Ascending aorta (tissue), 2 donors: Measurements from ENCODE around the gene RPN1. TPM values are rescaled to one million over a fixed set of nuclear protein-coding genes. Genes with fewer than 3 reads are reported as not detected.

Experiments used
- DNase-seq, 2 donors: peaks; one replicate each; pipeline ENCODE4 v3.0.0-alpha.2; 2019; ENCODE audit warnings: low spot score in 2 of 2
- H3K27ac ChIP-seq, 2 donors: fragments of 200-600 bp; sonication (generic); one replicate each; pipeline ENCODE4 v1.5.1; 2016 to 2017; ENCODE audit warnings: mild to moderate bottlenecking in 1 of 2
- H3K27me3 ChIP-seq: fragments of 200-600 bp; sonication (generic); one replicate; pipeline ENCODE4 v1.5.1; 2017
- H3K36me3 ChIP-seq, 2 donors: fragments of 200-600 bp; sonication (generic); one replicate each; pipeline ENCODE4 v1.5.1; 2016
- H3K4me1 ChIP-seq, 2 donors: fragments of 200-600 bp; sonication (generic); one replicate each; pipeline ENCODE4 v1.5.1; 2016 to 2017; ENCODE audit warnings: mild to moderate bottlenecking in 1 of 2
- H3K4me3 ChIP-seq, 2 donors: fragments of 200-600 bp; sonication (generic); one replicate each; pipeline ENCODE4 v1.5.1; 2016 to 2017; ENCODE audit warnings: mild to moderate bottlenecking in 1 of 2
- H3K9me3 ChIP-seq, 2 donors: fragments of 200-600 bp; sonication (generic); one replicate each; pipeline ENCODE4 v1.5.1; 2016
- intact Hi-C: fragments of 100-400 bp; cut with DNase I; formaldehyde crosslinking; loops from one replicate; pipeline ENCODE4 v1.15.1; 2023
- total RNA-seq: library from RNA; depleted of rRNA; stranded (reverse); fragments of >200 nt; gene quantifications from one replicate; pipeline ENCODE4 v1.1.0, GENCODE V29; 2016
- TF ChIP-seq, protein P1 (sequence below), 3 experiments: fragments of 200-600 bp in 2 of 3; fragments of 450-650 bp in 1 of 3; sonication (generic) in 2 of 3; IDR thresholded peaks; one replicate each; pipeline ENCODE4 v1.5.1; 2016 to 2019; ENCODE audit warnings: antibody characterized with exemption in 3 of 3, mild to moderate bottlenecking in 1 of 3, moderate library complexity in 1 of 3

Gene RPN1
- total RNA-seq, 1 donor from 2014 or later, result 226 TPM

- TF ChIP-seq, protein P1, sequence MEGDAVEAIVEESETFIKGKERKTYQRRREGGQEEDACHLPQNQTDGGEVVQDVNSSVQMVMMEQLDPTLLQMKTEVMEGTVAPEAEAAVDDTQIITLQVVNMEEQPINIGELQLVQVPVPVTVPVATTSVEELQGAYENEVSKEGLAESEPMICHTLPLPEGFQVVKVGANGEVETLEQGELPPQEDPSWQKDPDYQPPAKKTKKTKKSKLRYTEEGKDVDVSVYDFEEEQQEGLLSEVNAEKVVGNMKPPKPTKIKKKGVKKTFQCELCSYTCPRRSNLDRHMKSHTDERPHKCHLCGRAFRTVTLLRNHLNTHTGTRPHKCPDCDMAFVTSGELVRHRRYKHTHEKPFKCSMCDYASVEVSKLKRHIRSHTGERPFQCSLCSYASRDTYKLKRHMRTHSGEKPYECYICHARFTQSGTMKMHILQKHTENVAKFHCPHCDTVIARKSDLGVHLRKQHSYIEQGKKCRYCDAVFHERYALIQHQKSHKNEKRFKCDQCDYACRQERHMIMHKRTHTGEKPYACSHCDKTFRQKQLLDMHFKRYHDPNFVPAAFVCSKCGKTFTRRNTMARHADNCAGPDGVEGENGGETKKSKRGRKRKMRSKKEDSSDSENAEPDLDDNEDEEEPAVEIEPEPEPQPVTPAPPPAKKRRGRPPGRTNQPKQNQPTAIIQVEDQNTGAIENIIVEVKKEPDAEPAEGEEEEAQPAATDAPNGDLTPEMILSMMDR (IDR thresholded peaks at IDR 0.05), result no peak
- Histone ChIP-seq H3K27me3 (no peaks in the 10 kb centered on the region), H3K4me1 (no peaks in the 10 kb centered on the region), H3K36me3 (peaks cover 56 to 72% of the 10 kb centered on the region in 2 donors), H3K27ac (no peak overlapping the region), H3K4me3 (no peak overlapping the region), H3K9me3 (no peaks in the 10 kb centered on the region)
- intact Hi-C loops, result no loop called here
- DNase-seq, result no peak
Measured at GRCh38 chr3:128634075-128634611, 16.5 kb downstream of the RPN1 start.

- Histone ChIP-seq H3K4me1 (no peaks in the 10 kb centered on the region), H3K27me3 (no peaks in the 10 kb centered on the region), H3K4me3 (no peak overlapping the region), H3K36me3 (peaks cover 58 to 72% of the 10 kb centered on the region in 2 donors), H3K9me3 (no peaks in the 10 kb centered on the region), H3K27ac (no peak overlapping the region)
- DNase-seq, result no peak
- TF ChIP-seq, protein P1 (IDR thresholded peaks at IDR 0.05), result no peak
- intact Hi-C loops, result no loop called here
Measured at GRCh38 chr3:128632301-128632700, 18.3 kb downstream of the RPN1 start.

GRCh38 chr3:128629936-128630335 lies 20.7 kb downstream of the RPN1 start:
- intact Hi-C loops, result no loop called here
- TF ChIP-seq, protein P1 (IDR thresholded peaks at IDR 0.05), result no peak
- no peak overlapping the region for H3K4me3 ChIP-seq
- no peak for DNase-seq
- H3K9me3 ChIP-seq, result no peaks in the 10 kb centered on the region
- H3K27ac ChIP-seq, result no peak overlapping the region
- peaks cover 65 to 84% of the 10 kb centered on the region in 2 donors for H3K36me3 ChIP-seq
- H3K4me1 ChIP-seq, result no peaks in the 10 kb centered on the region
- no peaks in the 10 kb centered on the region for H3K27me3 ChIP-seq

GRCh38 chr3:128625409-128625945 lies 25.1 kb downstream of the RPN1 start:
- no peaks in the 10 kb centered on the region for H3K4me1 ChIP-seq
- intact Hi-C loops, result no loop called here
- no peaks in the 10 kb centered on the region for H3K27me3 ChIP-seq
- TF ChIP-seq, protein P1 (IDR thresholded peaks at IDR 0.05), result no peak
- H3K27ac ChIP-seq, result no peak overlapping the region
- DNase-seq, result no peak
- peaks cover 74 to 90% of the 10 kb centered on the region in 2 donors for H3K36me3 ChIP-seq
- no peak overlapping the region for H3K4me3 ChIP-seq
- no peaks in the 10 kb centered on the region for H3K9me3 ChIP-seq

GRCh38 chr3:128624526-128625138 lies 26.0 kb downstream of the RPN1 start:
- intact Hi-C loops, result no loop called here
- Histone ChIP-seq H3K27ac (no peak overlapping the region), H3K4me3 (no peak overlapping the region), H3K9me3 (no peaks in the 10 kb centered on the region), H3K27me3 (no peaks in the 10 kb centered on the region), H3K36me3 (peaks cover 74 to 87% of the 10 kb centered on the region in 2 donors), H3K4me1 (no peaks in the 10 kb centered on the region)
- TF ChIP-seq, protein P1 (IDR thresholded peaks at IDR 0.05), result no peak
- no peak for DNase-seq
